SW480 (cell line): ENCODE measurements around the gene PLXNC1.

Experiments
- DNase-seq: peaks from one replicate; pipeline ENCODE4 v3.0.0-alpha.2; 2016; ENCODE audit warnings: low spot score

The PLXNC1 gene

DNA sequence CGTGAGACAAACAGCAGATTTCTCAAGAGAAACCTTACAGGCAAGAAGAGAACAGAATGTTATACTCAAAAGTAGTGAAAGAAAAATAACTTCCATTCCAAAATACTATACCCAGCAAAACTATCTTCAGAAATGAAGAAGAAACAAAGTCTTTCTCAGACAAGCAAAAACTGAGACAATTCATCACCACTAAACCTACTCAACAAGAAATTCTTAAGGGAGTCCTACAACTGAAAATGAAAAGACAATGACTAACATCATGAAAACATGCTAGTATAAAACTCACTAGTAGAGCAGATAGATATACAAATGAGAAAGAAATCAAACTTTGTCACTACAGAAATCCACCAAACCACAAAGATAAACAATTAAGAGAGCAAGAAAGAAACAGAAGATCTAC lies 204.8 kb downstream of the PLXNC1 start:
- no peak for DNase-seq
